Activated naive CD8-positive, alpha-beta T cell treated with anti-CD3 and anti-CD28 coated beads for 36 hours (primary cell): ENCODE data around the gene CAMKK2. TPM values are rescaled to one million over a fixed set of nuclear protein-coding genes. Genes with fewer than 3 reads are reported as not detected.
A peak's percentile ranks its signal among the peaks of the same experiment; 100 is the strongest.
"Not testable (repeated sequence)": the region's sequence is repeated elsewhere in the genome, so short reads cannot be mapped to it uniquely, and the experiment has no call there.

ENCODE experiments used
- DNase-seq: peaks from one replicate; pipeline ENCODE4 v3.0.0; 2021
- H3K27ac Mint-ChIP-seq: one replicate; pipeline ENCODE4 v1.8.0; 2022; ENCODE audit warnings: mild to moderate bottlenecking, moderate library complexity, mixed read lengths
- H3K27me3 Mint-ChIP-seq: one replicate; pipeline ENCODE4 v1.8.0; 2022; ENCODE audit warnings: mild to moderate bottlenecking, mixed read lengths
- H3K36me3 Mint-ChIP-seq: one replicate; pipeline ENCODE4 v1.8.0; 2021; ENCODE audit warnings: mild to moderate bottlenecking, mixed read lengths
- H3K4me1 Mint-ChIP-seq: one replicate; pipeline ENCODE4 v1.8.0; 2021; ENCODE audit warnings: mixed read lengths
- H3K4me3 Mint-ChIP-seq: one replicate; pipeline ENCODE4 v1.8.0; 2022; ENCODE audit warnings: mild to moderate bottlenecking, moderate library complexity, mixed read lengths
- H3K9me3 Mint-ChIP-seq: one replicate; pipeline ENCODE4 v1.8.0; 2022; ENCODE audit warnings: mixed read lengths
- total RNA-seq, 2 experiments: library from RNA; stranded (reverse); gene quantifications; one replicate each; pipeline ENCODE4 v1.2.3, GENCODE V29; 2021

The CAMKK2 gene
- total RNA-seq, 2 experiments from 2014 or later = 37.6 to 38.6 TPM

GRCh38 chr12:121278169-121279070 is 18.1 kb downstream of the CAMKK2 start:
- Mint-ChIP-seq H3K9me3 (peaks cover 3% of the 10 kb centered on the region), H3K27me3 (no peaks in the 10 kb centered on the region), H3K27ac (no peak overlapping the region), H3K4me3 (no peak overlapping the region), H3K36me3 (peaks cover 22% of the 10 kb centered on the region), H3K4me1 (peaks cover 10% of the 10 kb centered on the region)
- DNase-seq = no peak

- Mint-ChIP-seq H3K4me1 (peaks cover 10% of the 10 kb centered on the region), H3K9me3 (peaks cover 3% of the 10 kb centered on the region), H3K27me3 (no peaks in the 10 kb centered on the region), H3K36me3 (peaks cover 27% of the 10 kb centered on the region), H3K4me3 (no peak overlapping the region), H3K27ac (peak overlapping the region; percentile 21)
- no peak for DNase-seq
Measured at GRCh38 chr12:121277374-121277759, 19.1 kb downstream of the CAMKK2 start.

GRCh38 chr12:121274036-121274763 is 22.3 kb downstream of the CAMKK2 start:
- Mint-ChIP-seq H3K27ac (no peak overlapping the region), H3K27me3 (no peaks in the 10 kb centered on the region), H3K4me3 (no peak overlapping the region), H3K36me3 (peaks cover 29% of the 10 kb centered on the region), H3K4me1 (peaks cover 7% of the 10 kb centered on the region), H3K9me3 (peaks cover 3% of the 10 kb centered on the region)
- DNase-seq = no peak

- H3K4me3 Mint-ChIP-seq = no peak overlapping the region
- H3K27me3 Mint-ChIP-seq = no peaks in the 10 kb centered on the region
- H3K27ac Mint-ChIP-seq = no peak overlapping the region
- peaks cover 7% of the 10 kb centered on the region for H3K4me1 Mint-ChIP-seq
- peaks cover 3% of the 10 kb centered on the region for H3K9me3 Mint-ChIP-seq
- peaks cover 31% of the 10 kb centered on the region for H3K36me3 Mint-ChIP-seq
- DNase-seq = no peak
Measured at GRCh38 chr12:121273364-121273896, 23.1 kb downstream of the CAMKK2 start.

GRCh38 chr12:121267822-121268221 is 28.7 kb downstream of the CAMKK2 start:
- Mint-ChIP-seq H3K9me3 (no peaks in the 10 kb centered on the region), H3K4me1 (no peaks in the 10 kb centered on the region), H3K27ac (no peak overlapping the region), H3K36me3 (peaks cover 20% of the 10 kb centered on the region), H3K27me3 (no peaks in the 10 kb centered on the region), H3K4me3 (no peak overlapping the region)
- DNase-seq = no peak

GRCh38 chr12:121264951-121265515 is 31.5 kb downstream of the CAMKK2 start:
- Mint-ChIP-seq H3K27me3 (no peaks in the 10 kb centered on the region), H3K27ac (no peak overlapping the region), H3K9me3 (no peaks in the 10 kb centered on the region), H3K36me3 (peaks cover 22% of the 10 kb centered on the region), H3K4me1 (no peaks in the 10 kb centered on the region), H3K4me3 (no peak overlapping the region)
- no peak for DNase-seq

GRCh38 chr12:121264135-121264534 is 32.4 kb downstream of the CAMKK2 start:
- Mint-ChIP-seq H3K36me3 (peaks cover 21% of the 10 kb centered on the region), H3K4me3 (no peak overlapping the region), H3K9me3 (no peaks in the 10 kb centered on the region), H3K4me1 (no peaks in the 10 kb centered on the region), H3K27ac (no peak overlapping the region), H3K27me3 (no peaks in the 10 kb centered on the region)
- no peak for DNase-seq

- no peak for DNase-seq
- Mint-ChIP-seq H3K36me3 (peaks cover 16% of the 10 kb centered on the region), H3K27me3 (no peaks in the 10 kb centered on the region), H3K4me3 (no peak overlapping the region), H3K27ac (no peak overlapping the region), H3K4me1 (no peaks in the 10 kb centered on the region), H3K9me3 (no peaks in the 10 kb centered on the region)
Measured at GRCh38 chr12:121263206-121263935, 33.1 kb downstream of the CAMKK2 start.

- H3K36me3 Mint-ChIP-seq = peaks cover 17% of the 10 kb centered on the region
- peaks cover 2% of the 10 kb centered on the region for H3K4me1 Mint-ChIP-seq
- H3K27me3 Mint-ChIP-seq = no peaks in the 10 kb centered on the region
- DNase-seq = no peak
- H3K4me3 Mint-ChIP-seq = no peak overlapping the region
- H3K27ac Mint-ChIP-seq = no peak overlapping the region
- no peaks in the 10 kb centered on the region for H3K9me3 Mint-ChIP-seq
Measured at GRCh38 chr12:121261398-121261797, 35.1 kb downstream of the CAMKK2 start.

- Mint-ChIP-seq H3K4me1 (peaks cover 2% of the 10 kb centered on the region), H3K9me3 (no peaks in the 10 kb centered on the region), H3K4me3 (no peak overlapping the region), H3K27me3 (no peaks in the 10 kb centered on the region), H3K36me3 (peaks cover 24% of the 10 kb centered on the region), H3K27ac (no peak overlapping the region)
- no peak for DNase-seq
Measured at GRCh38 chr12:121260091-121260490, 36.4 kb downstream of the CAMKK2 start.

- Mint-ChIP-seq H3K36me3 (peaks cover 33% of the 10 kb centered on the region), H3K9me3 (no peaks in the 10 kb centered on the region), H3K4me1 (peaks cover 2% of the 10 kb centered on the region), H3K4me3 (no peak overlapping the region), H3K27me3 (no peaks in the 10 kb centered on the region), H3K27ac (no peak overlapping the region)
- DNase-seq = no peak
Measured at GRCh38 chr12:121259074-121259473, 37.4 kb downstream of the CAMKK2 start.

GRCh38 chr12:121257704-121258449 is 38.6 kb downstream of the CAMKK2 start:
- not testable (repeated sequence) for DNase-seq, H3K4me3 Mint-ChIP-seq
- H3K36me3 Mint-ChIP-seq = peaks cover 45% of the 10 kb centered on the region

GRCh38 chr12:121255433-121255832 is 41.1 kb downstream of the CAMKK2 start:
- Mint-ChIP-seq H3K9me3 (no peaks in the 10 kb centered on the region), H3K27ac (no peak overlapping the region), H3K36me3 (peaks cover 49% of the 10 kb centered on the region), H3K27me3 (no peaks in the 10 kb centered on the region), H3K4me1 (peaks cover 8% of the 10 kb centered on the region), H3K4me3 (no peak overlapping the region)
- DNase-seq = no peak

More at GRCh38 chr12:121257704-121258449, 38.6 kb downstream of the CAMKK2 start:
- H3K27ac Mint-ChIP-seq, H3K4me1 Mint-ChIP-seq, H3K9me3 Mint-ChIP-seq, H3K27me3 Mint-ChIP-seq: not testable (repeated sequence)
